ENCODE data around the gene MRPS10.
"Not testable (repeated sequence)": the region's sequence is repeated elsewhere in the genome, so short reads cannot be mapped to it uniquely, and the experiment has no call there.

Gene MRPS10

DNA sequence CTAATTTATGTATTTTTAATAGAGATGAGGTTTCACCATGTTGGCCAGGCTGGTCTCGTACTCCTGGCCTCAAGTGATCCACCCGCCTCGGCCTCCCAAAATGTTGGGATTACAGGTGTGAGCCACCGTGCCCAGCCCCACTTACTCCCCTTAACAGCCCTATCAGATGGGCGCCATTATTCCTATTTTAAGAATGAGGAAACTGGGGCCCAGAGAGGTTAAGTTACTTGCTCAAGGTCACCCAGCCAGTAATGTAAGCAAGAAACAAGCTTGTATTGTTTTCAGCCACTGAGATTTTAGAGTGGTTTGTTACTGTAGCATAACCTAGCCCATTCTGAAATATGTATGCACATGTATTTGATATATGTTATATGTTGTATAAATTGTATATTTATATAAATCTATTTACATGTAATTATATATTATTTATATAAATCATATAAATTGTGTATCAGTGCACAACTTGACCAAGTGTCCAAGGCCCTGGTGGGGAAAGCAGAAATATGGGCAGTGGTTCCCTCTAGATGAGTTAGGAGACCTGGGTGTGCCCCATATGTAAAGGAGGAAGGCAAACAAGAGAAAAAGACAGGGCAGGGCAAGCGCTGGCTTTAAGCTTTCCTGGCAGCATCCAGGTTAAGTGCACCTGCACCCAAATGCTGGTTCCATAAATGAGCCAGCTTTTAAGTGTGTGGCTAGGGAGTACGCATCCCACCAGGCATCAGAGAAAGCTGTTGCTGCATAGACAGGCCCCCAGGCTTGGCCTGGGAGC, 45.7 kb downstream of the MRPS10 start:
- no peak for DNase-seq

DNA sequence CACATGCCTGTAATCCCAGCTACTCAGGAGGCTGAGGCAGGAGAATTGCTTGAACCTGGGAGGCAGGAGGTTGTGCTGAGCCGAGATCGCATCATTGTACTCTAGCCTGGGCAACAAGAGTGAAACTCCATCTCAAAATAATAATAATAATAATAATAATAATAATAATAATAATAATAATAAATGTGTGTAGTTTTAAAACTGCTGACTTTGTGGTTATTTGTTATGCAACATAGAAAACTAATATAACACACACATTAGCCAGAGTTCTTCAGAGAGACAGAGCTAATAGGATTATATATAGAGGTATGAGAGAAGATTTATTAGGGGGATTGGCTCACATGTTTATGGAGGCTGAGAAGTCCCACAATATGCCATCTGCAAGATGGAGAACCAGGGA, 47.9 kb downstream of the MRPS10 start:
- DNase-seq: not testable (repeated sequence)

DNA sequence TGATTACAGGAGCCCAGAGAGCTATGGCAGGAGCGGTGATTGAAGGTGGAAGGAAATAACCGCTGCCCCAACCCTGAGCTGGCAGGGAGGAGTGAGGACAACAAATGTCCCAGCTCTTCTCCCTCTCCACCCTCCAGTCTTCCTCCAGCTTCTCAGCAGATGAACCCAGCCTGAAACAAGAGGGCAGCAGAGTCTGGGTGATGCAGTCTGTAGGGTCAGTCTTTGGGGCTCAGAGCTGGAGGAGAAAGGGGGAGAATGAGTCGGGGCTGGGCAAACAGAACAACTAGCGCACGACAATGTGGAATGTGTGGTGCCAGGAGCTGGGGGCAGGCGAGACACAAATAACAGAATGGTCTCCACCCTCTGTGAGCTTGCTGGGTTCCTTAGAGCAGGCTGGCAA, 49.0 kb downstream of the MRPS10 start:
- DNase-seq: no peak

DNA sequence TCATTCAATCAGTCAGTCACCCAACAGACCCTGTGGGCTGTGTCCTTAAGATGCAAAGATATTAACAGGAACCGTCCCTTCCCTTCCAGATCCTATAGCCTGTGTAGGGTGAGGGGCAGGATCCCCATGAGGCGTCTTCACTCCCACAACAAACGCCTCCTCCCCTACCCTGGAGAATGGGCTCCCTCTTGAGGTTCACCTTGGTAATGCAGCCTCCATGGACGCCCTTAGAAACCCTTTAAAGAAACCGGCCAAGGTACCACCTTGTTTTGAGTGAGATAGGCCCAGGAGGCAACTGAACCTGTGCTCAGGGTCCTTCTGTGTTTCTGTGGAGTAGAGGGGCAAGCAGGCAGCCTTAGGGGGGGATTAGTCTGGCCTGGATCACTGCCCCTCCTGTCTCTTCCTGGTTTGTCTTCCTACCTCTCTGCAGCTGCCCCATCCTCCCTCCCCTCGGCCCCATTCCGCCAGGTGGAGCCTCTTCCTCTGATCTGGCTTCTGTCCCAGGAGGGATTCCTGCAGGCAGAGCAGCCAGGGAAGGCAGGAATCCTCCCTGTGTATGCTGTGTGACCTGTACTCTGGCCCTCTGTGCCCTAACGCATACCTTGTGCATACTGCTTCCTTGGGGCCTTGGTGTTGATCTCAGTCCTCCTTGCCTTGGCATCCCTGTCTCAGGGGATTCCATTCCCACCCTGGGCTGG, 51.1 kb downstream of the MRPS10 start:
- DNase-seq: peak; percentile 75

DNA sequence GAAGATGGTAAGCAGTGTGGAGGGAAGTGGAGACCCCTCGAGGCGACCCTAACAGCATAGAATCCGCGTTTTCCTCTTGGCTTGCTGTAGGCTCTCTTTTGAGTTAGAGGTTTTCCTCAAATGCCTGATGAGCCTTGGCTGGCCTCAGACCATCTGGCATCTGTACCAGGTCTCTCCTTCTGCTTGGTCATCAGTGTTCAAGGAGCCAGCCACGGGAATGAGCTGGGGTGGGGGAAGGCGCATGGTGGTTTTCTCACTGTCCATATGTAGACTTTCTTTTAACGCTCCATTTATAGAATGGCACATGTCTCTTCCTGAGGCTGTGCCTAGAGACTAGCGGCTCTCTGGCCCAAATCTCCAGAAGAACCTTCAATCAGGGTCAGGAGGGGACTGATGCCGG, 52.6 kb downstream of the MRPS10 start:
- no peak for DNase-seq

DNA sequence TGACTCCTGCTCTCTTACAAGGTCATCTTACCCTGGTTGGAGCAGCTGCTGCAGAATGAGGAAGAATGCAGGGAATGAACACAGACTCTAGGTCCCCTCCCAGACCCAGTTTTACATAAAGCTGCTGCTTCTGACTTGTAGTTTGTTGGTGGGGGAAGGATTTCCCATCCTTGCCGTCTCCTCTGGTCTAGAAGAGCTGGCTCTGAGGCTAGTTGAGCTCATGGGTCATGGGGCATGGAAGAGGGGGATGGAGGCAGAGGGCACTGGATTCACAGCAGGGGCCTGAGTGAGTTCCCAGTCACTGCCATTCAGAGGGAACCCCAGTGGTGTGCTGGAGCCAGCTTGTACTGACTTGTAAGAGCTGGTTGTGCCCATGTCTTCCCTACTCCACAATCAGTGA, 53.7 kb downstream of the MRPS10 start:
- DNase-seq: no peak

DNA sequence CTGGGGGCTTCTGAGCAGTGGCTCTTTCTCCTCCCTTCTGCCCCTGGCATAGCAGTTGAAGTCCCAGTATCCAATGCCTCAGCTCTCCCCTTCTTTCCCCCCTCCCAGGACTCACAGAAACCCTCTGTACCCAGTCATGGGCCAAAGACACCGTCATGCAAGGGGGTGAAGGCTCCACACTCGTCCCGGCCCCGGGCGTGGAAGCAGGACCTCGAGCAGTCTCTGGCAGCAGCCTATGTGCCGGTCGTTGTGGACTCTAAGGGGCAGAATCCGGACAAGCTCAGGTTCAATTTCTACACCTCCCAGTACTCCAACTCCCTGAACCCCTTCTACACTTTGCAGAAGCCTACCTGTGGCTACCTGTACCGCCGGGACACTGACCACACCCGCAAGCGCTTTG, 54.8 kb downstream of the MRPS10 start:
- DNase-seq: no peak

DNA sequence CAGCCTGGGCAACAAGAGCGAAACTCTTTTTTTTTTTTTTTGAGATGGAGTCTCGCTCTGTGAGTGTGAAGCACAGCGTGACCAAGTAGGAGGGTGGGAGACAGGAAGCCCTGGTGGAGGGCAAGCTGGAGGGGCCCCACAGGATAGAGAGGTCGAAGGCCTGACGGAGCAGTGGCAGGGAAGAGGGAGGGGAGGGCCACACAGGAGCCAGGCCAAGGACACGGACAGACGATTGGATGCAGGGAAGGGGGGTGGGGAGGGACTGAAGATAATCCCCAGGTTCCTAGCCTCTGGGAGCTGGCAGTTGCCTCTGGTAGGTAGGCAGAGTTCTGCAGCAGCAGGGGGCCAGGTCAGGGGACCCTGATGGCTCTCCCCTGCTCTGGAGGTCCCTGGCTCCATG, 55.3 kb downstream of the MRPS10 start:
- DNase-seq: no peak

DNA sequence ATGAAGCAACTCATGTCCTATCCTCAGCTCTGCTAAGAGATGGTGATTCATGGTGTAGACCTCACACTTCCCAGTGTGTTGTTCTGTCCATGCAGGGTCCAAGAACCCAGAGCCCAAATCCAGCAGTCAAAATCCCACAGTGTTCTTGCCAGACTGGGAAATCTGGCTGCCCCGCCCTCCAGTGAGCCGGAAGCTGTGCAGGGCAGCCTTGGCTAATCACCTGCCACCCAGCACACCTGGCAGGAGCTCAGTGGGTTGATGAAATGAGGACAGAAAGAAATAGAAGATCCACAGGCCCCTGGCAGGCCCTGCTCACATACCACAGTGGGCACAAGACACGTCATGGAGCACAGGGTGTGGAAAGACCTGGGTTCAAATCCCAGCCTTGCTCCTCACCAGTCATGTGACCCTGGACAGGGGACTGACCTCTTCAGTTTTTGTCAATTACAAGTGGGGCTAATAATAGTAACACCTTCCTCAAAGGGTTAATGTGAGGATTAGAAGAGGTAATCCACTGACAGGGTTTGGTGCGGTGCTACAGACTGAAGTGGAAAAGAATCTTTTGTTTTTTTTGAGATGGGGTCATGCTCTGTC, 58.1 kb downstream of the MRPS10 start:
- DNase-seq: no peak

DNA sequence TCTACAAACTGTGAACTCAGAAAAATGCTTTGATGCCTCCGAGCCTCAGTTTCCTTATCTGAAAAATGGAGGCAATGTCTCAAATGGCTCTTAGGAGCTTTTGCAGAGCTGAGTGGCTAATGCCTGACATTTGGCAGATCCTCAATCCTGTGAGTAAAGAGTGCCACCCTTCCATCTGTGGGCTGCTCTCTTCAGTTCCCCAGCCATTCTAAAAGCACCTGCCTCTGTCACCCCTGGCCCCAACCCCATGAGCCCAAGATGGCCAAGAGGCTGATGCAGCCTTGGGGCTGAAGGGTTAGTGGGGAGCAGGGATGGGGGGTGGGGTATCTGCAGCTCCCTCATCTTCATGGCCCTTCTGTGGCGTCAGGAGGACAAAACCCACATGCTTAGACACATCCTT, 59.0 kb downstream of the MRPS10 start:
- no peak for DNase-seq

DNA sequence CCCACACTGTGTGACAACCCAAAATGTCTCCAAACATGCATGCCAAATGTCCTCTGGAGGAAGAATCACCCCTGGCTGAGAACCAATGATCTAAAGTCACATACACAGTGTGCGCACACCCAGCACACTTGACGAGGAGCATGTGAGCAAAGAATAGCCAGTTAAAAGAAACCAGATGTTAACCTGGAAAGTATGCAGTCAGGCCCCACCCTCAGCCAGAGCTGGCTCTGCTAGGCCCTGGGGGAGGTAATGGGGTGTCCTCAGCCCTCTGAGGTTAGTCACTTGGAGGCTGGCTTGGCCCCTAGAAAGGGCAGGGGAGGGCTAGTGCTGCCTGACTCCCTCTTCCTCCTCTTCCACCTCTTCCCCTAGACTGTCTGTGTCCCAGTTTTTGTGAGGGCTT, 59.6 kb downstream of the MRPS10 start:
- DNase-seq: no peak

Data from stimulated activated CD4-positive, alpha-beta T cell treated with anti-CD3 and anti-CD28 coated beads, Interleukin-12 subunit alpha, Interleukin-12 subunit beta, amount 100 ng/mL, for 4 hours (primary cell).